ENCODE results near the gene LRRC63. TPM values are rescaled to one million over a fixed set of nuclear protein-coding genes. Genes with fewer than 3 reads are reported as not detected.
A peak's percentile ranks its signal among the peaks of the same experiment; 100 is the strongest.

Gene LRRC63
- total and polyA plus RNA-seq, 8 donors: 0.10 to 0.65 (median 0.35) TPM

- Histone ChIP-seq H3K4me3 (peak overlapping the region in 1 of 2 donors; percentile 52), H3K27me3 (no peaks in the 10 kb centered on the region), H3K27ac (peak overlapping the region; percentile 51 to 93), H3K9me3 (no peaks in the 10 kb centered on the region), H3K36me3 (no peaks in the 10 kb centered on the region), H3K4me1 (peaks cover 0 to 56% of the 10 kb centered on the region in 2 donors)
- no peak for TF ChIP-seq CTCF (IDR thresholded peaks at IDR 0.05)
- ATAC-seq: peak; percentile 53
- intact Hi-C loops (cut with DNase I): no loop called here
- no peak for DNase-seq
Measured at GRCh38 chr13:46176756-46177155, 35.0 kb upstream of the LRRC63 start.

- no peaks in the 10 kb centered on the region for H3K27me3 ChIP-seq
- ATAC-seq (no peak), DNase-seq (no peak)
- H3K27ac ChIP-seq: peak overlapping the region; percentile 51 to 93
- no peaks in the 10 kb centered on the region for H3K36me3 ChIP-seq
- intact Hi-C loops (cut with DNase I): no loop called here
- no peak for TF ChIP-seq CTCF (IDR thresholded peaks at IDR 0.05)
- H3K4me3 ChIP-seq: peak overlapping the region in 1 of 2 donors; percentile 52
- peaks cover 0 to 52% of the 10 kb centered on the region in 2 donors for H3K4me1 ChIP-seq
- no peaks in the 10 kb centered on the region for H3K9me3 ChIP-seq
Measured at GRCh38 chr13:46178143-46178542, 33.6 kb upstream of the LRRC63 start.

- no peak for TF ChIP-seq CTCF (IDR thresholded peaks at IDR 0.05)
- ATAC-seq: no peak
- H3K4me3 ChIP-seq: peak overlapping the region in 1 of 2 donors; percentile 52
Measured at GRCh38 chr13:46178821-46179220, 32.9 kb upstream of the LRRC63 start.

GRCh38 chr13:46179491-46179908 lies 32.2 kb upstream of the LRRC63 start:
- no peaks in the 10 kb centered on the region for H3K36me3 ChIP-seq
- no peaks in the 10 kb centered on the region for H3K9me3 ChIP-seq
- ATAC-seq: peak; percentile 15
- DNase-seq: peak in 1 of 4 donors; percentile 82
- peaks cover 0 to 52% of the 10 kb centered on the region in 2 donors for H3K4me1 ChIP-seq
- intact Hi-C loops (cut with DNase I): no loop called here
- TF ChIP-seq CTCF (IDR thresholded peaks at IDR 0.05): no peak
- no peaks in the 10 kb centered on the region for H3K27me3 ChIP-seq
- H3K4me3 ChIP-seq: peak overlapping the region in 1 of 2 donors; percentile 52
- peak overlapping the region; percentile 45 to 93 for H3K27ac ChIP-seq

More at GRCh38 chr13:46178821-46179220, 32.9 kb upstream of the LRRC63 start:
- H3K27ac ChIP-seq: peak overlapping the region; percentile 45 to 93
- DNase-seq: no peak
- no peaks in the 10 kb centered on the region for H3K27me3 ChIP-seq
- H3K9me3 ChIP-seq: no peaks in the 10 kb centered on the region
- H3K36me3 ChIP-seq: no peaks in the 10 kb centered on the region
- intact Hi-C loops (cut with DNase I): no loop called here
- H3K4me1 ChIP-seq: peaks cover 0 to 52% of the 10 kb centered on the region in 2 donors

GRCh38 chr13:46179969-46180763 lies 31.6 kb upstream of the LRRC63 start:
- ATAC-seq (no peak), DNase-seq (no peak)
- peak overlapping the region; percentile 45 to 93 for H3K27ac ChIP-seq
- intact Hi-C loops (cut with DNase I): no loop called here
- no peak for TF ChIP-seq CTCF (IDR thresholded peaks at IDR 0.05)
- peaks cover 0 to 52% of the 10 kb centered on the region in 2 donors for H3K4me1 ChIP-seq
- H3K9me3 ChIP-seq: no peaks in the 10 kb centered on the region
- no peaks in the 10 kb centered on the region for H3K27me3 ChIP-seq
- no peaks in the 10 kb centered on the region for H3K36me3 ChIP-seq
- H3K4me3 ChIP-seq: peak overlapping the region in 1 of 2 donors; percentile 52
